WERI-Rb-1 (cell line): ENCODE measurements around the gene HSBP1.

ENCODE experiments used
- DNase-seq: peaks from one replicate; pipeline ENCODE4 v3.0.0-alpha.2; 2020
- H3K27ac ChIP-seq: fragments of 250-450 bp; sonication (Bioruptor Pico); 2 replicates; pipeline ENCODE4 v1.5.1; 2020; ENCODE audit warnings: mild to moderate bottlenecking, moderate library complexity
- H3K27me3 ChIP-seq: fragments of 250-450 bp; sonication (Bioruptor Pico); 2 replicates; pipeline ENCODE4 v1.5.1; 2021; ENCODE audit warnings: mild to moderate bottlenecking, low read depth, moderate library complexity; ENCODE audit not compliant: insufficient read depth, severe bottlenecking
- H3K36me3 ChIP-seq: fragments of 250-450 bp; sonication (Bioruptor Pico); 2 replicates; pipeline ENCODE4 v1.5.1; 2020; ENCODE audit warnings: mild to moderate bottlenecking, moderate library complexity
- H3K4me3 ChIP-seq: 2 replicates; pipeline ENCODE4 v1.5.1; 2011; ENCODE audit warnings: low read depth, mild to moderate bottlenecking, control low read depth, low read length
- H3K9me3 ChIP-seq: fragments of 250-450 bp; sonication (Bioruptor Pico); 2 replicates; pipeline ENCODE4 v1.5.1; 2021; ENCODE audit warnings: mild to moderate bottlenecking, moderate library complexity; ENCODE audit not compliant: severe bottlenecking
- CTCF ChIP-seq: IDR thresholded peaks from 2 replicates; pipeline ENCODE4 v1.5.1; 2011; ENCODE audit warnings: low read depth, mild to moderate bottlenecking, control low read depth, inconsistent platforms, low read length

HSBP1 gene

GRCh38 chr16:83799336-83799735 is 8.4 kb upstream of the HSBP1 start:
- no peaks in the 10 kb centered on the region for H3K36me3 ChIP-seq
- no peak for DNase-seq
- H3K9me3 ChIP-seq, result no peaks in the 10 kb centered on the region
- no peak for TF ChIP-seq CTCF
- no peak overlapping the region for H3K4me3 ChIP-seq
- H3K27ac ChIP-seq, result no peak overlapping the region
- H3K27me3 ChIP-seq, result no peaks in the 10 kb centered on the region

- H3K27me3 ChIP-seq, result no peaks in the 10 kb centered on the region
- H3K4me3 ChIP-seq, result no peak overlapping the region
- no peaks in the 10 kb centered on the region for H3K36me3 ChIP-seq
- no peak overlapping the region for H3K27ac ChIP-seq
- H3K9me3 ChIP-seq, result no peaks in the 10 kb centered on the region
- TF ChIP-seq CTCF, result no peak
- DNase-seq, result no peak
Measured at GRCh38 chr16:83802135-83802534, 5.6 kb upstream of the HSBP1 start.

- no peak overlapping the region for H3K4me3 ChIP-seq
- no peaks in the 10 kb centered on the region for H3K36me3 ChIP-seq
- no peak for TF ChIP-seq CTCF
- H3K27ac ChIP-seq, result no peak overlapping the region
- no peak for DNase-seq
- no peaks in the 10 kb centered on the region for H3K27me3 ChIP-seq
- no peaks in the 10 kb centered on the region for H3K9me3 ChIP-seq
Measured at GRCh38 chr16:83802554-83803205, 5.1 kb upstream of the HSBP1 start.

GRCh38 chr16:83803811-83804210 is 4.0 kb upstream of the HSBP1 start:
- H3K27ac ChIP-seq, result no peak overlapping the region
- no peak for DNase-seq

GRCh38 chr16:83804366-83804765 is 3.4 kb upstream of the HSBP1 start:
- Histone ChIP-seq H3K36me3 (no peaks in the 10 kb centered on the region), H3K27me3 (no peaks in the 10 kb centered on the region), H3K4me3 (no peak overlapping the region), H3K9me3 (no peaks in the 10 kb centered on the region), H3K27ac (no peak overlapping the region)
- TF ChIP-seq CTCF, result no peak
- DNase-seq, result no peak

More at GRCh38 chr16:83803811-83804210, 4.0 kb upstream of the HSBP1 start:
- H3K9me3 ChIP-seq, result no peaks in the 10 kb centered on the region
- no peaks in the 10 kb centered on the region for H3K36me3 ChIP-seq
- no peak for TF ChIP-seq CTCF
- H3K4me3 ChIP-seq, result no peak overlapping the region
- no peaks in the 10 kb centered on the region for H3K27me3 ChIP-seq

GRCh38 chr16:83806036-83806435 is 1.7 kb upstream of the HSBP1 start:
- no peak for TF ChIP-seq CTCF
- H3K9me3 ChIP-seq, result no peaks in the 10 kb centered on the region
- no peak for DNase-seq
- no peak overlapping the region for H3K4me3 ChIP-seq
- H3K27ac ChIP-seq, result no peak overlapping the region
- no peaks in the 10 kb centered on the region for H3K27me3 ChIP-seq
- H3K36me3 ChIP-seq, result no peaks in the 10 kb centered on the region; the same call in 1 of the 2 replicates
